ENCODE results near the gene ETV5. TPM values are rescaled to one million over a fixed set of nuclear protein-coding genes. Genes with fewer than 3 reads are reported as not detected.

Gene ETV5
- 40.9 and 43.4 TPM in 2 replicates for total RNA-seq
- 6.9 and 8.8 TPM in 2 replicates for polyA plus RNA-seq
- 10.6 and 12.8 TPM in 2 replicates for polyA plus RNA-seq (2011; cell fraction: cytosol; rRNA removed)
- 12.2 and 17.7 TPM in 2 replicates for polyA plus RNA-seq (2011; cell fraction: nucleus; rRNA removed)
- polyA plus RNA-seq (2012), result 25.6 and 35.6 TPM in 2 replicates
- 14.2 and 18.0 TPM in 2 replicates for polyA minus RNA-seq
- 2.9 TPM for polyA minus RNA-seq (2011; cell fraction: cytosol; rRNA and poly(A)+ RNA removed)
- polyA minus RNA-seq (2011; cell fraction: nucleus; rRNA and poly(A)+ RNA removed), result 12.3 and 18.7 TPM in 2 replicates
- percentile 78 among the genes with signal in this experiment for Bru-seq, nascent RNA
- percentile 64 among the genes with signal in this experiment for BruChase-seq, experiment 1, labeled RNA remaining after a 6-hour chase
- percentile 61 among the genes with signal in this experiment for BruChase-seq, experiment 2, labeled RNA remaining after a 2-hour chase
- long read RNA-seq, full-length matches to known transcripts, result 19 of 36 reads
- long read RNA-seq, partial matches to known transcripts, result 7 of 36 reads
- long read RNA-seq, other reads (novel, unspliced or antisense), result 10 of 36 reads

DNA sequence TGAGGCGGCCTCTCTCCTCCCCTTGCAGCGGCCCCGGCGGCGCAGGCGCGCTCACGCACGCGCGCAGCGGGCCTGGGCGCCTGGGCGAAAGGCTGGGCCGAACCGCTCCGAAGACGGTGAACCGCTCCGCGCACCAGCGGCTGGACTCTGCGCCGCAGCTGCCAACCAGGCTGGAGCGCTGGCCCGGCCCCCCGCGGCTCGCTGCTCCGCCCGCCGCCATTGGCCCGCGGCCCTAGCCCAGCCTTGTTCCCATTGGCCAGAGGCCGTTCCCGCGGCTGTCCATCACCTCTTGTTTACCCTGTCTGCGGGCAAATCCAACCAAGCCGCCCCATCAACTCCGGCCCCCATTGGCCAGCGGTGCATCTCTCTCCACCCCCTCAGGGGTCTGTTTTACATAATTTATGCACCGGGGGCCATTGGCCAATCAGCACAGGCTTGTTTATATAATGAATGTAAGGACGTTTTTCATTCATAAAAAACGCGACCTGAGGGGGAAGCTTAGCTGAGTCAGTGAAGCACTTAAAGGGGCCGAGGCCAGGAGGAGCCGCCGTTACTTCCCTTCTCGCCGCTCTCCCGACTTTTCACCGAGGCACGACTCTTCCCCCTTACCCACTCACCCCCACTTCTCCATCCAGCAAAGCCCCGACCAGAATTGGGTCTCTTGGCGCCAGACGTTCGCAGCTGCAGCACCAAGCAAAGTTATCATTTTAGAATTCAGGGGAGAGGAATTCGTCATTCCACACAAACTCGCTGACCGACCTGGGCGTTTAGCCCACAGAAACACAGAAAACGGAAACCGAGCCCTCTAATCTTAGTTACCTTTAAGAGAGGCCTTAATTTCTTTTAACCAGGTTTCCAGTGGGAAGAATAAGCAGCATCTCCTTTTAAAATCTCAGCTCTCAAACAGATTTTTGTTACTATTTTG, at the start of gene ETV5:
TSS of gene ETV5 (minus strand) at position 149 of the 925 bp plus-strand sequence. CDS start 3,221 bp downstream, outside the sequence.
- H3K4me1 ChIP-seq (ENCODE audit: control insufficient read depth, extremely low read depth, insufficient read depth, low read length), result peaks cover 18% of the 10 kb centered on the region
- H3K9ac ChIP-seq (replicated peaks; ENCODE audit: extremely low read depth, insufficient read depth, low read length), result peak within 1 kb of the TSS; percentile 91
- FAIRE-seq, result peak; percentile 96
- peak within 1 kb of the TSS; percentile 67 to 95 (median 87) for H3K4me3 ChIP-seq (replicated peaks in 1 of 3; ENCODE audit: insufficient read depth in 1 of 3, low read depth in 1 of 3, low read length in 3 of 3)
- H3K9me3 ChIP-seq (replicated peaks; ENCODE audit: control insufficient read depth, insufficient read depth, low read length), result no peaks in the 10 kb centered on the region
- peak within 1 kb of the TSS; percentile 98 for H2AFZ ChIP-seq (ENCODE audit: low read depth, low read length)
- BruUV-seq (replicated peaks), result TSS peak; percentile 91
- peaks cover 29% of the 10 kb centered on the region for H3K79me2 ChIP-seq (ENCODE audit: control insufficient read depth, insufficient read depth, low read length)
- ChIA-PET POLR2A (interaction anchor here (1.0 to 2.1 kb wide), 4 partner anchors 11 to 461 kb away, joined by 3 to 15 read pairs (median 6); partner anchors contain the start of genes DNAJB11 and TRA2B), CTCF (interaction anchor here (1.1 to 3.4 kb wide), 7 partner anchors 11 to 431 kb away, joined by 3 to 13 read pairs (median 5); no protein-coding TSS in a partner anchor)
- no peaks in the 10 kb centered on the region for H3K36me3 ChIP-seq (ENCODE audit: control insufficient read depth in 2 of 2, extremely low read depth in 1 of 2, insufficient read depth in 2 of 2, low read length in 2 of 2)
- no peaks in the 10 kb centered on the region for H4K20me1 ChIP-seq (replicated peaks; ENCODE audit: control insufficient read depth, extremely low read depth, insufficient read depth, low read length)
- H3K27me3 ChIP-seq (ENCODE audit: control insufficient read depth in 2 of 2, insufficient read depth in 2 of 2, low read length in 2 of 2), result peaks cover 11 to 13% of the 10 kb centered on the region in 2 experiments
- H3K27ac ChIP-seq (ENCODE audit: insufficient read depth, low read depth, low read length), result peak within 1 kb of the TSS; percentile 88
- dilution Hi-C loops (cut with MboI; ENCODE audit: extremely low pct_ligation_motif_present, low sequenced_read_pairs), result no loop called here
- TF ChIP-seq POLR2A (IDR thresholded peaks at IDR 0.05; ENCODE audit: low read depth, low read length), result peak; percentile 77
- no peak for TF ChIP-seq JUN (IDR thresholded peaks at IDR 0.05; ENCODE audit: borderline replicate concordance, insufficient read depth, insufficient read length, low read depth)
- peak; percentile 92 for TF ChIP-seq POLR2AphosphoS5 (IDR thresholded peaks at IDR 0.05; ENCODE audit: insufficient read depth, low read depth, low read length)
- no peak for TF ChIP-seq EZH2 (IDR thresholded peaks at IDR 0.05; ENCODE audit: borderline replicate concordance, low read depth, low read length, severe bottlenecking)
- TF ChIP-seq FOS (IDR thresholded peaks at IDR 0.05; ENCODE audit: borderline replicate concordance, insufficient read depth, low read length), result peak; percentile 68
- TF ChIP-seq, protein P1, sequence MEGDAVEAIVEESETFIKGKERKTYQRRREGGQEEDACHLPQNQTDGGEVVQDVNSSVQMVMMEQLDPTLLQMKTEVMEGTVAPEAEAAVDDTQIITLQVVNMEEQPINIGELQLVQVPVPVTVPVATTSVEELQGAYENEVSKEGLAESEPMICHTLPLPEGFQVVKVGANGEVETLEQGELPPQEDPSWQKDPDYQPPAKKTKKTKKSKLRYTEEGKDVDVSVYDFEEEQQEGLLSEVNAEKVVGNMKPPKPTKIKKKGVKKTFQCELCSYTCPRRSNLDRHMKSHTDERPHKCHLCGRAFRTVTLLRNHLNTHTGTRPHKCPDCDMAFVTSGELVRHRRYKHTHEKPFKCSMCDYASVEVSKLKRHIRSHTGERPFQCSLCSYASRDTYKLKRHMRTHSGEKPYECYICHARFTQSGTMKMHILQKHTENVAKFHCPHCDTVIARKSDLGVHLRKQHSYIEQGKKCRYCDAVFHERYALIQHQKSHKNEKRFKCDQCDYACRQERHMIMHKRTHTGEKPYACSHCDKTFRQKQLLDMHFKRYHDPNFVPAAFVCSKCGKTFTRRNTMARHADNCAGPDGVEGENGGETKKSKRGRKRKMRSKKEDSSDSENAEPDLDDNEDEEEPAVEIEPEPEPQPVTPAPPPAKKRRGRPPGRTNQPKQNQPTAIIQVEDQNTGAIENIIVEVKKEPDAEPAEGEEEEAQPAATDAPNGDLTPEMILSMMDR (IDR thresholded peaks at IDR 0.05; ENCODE audit: extremely low read depth in 1 of 2, insufficient read depth in 1 of 2, low read depth in 1 of 2, low read length in 2 of 2), result no peak
- TF ChIP-seq MYC (IDR thresholded peaks at IDR 0.05; ENCODE audit: low read depth, low read length), result no peak
- no peak for TF ChIP-seq GATA2 (IDR thresholded peaks at IDR 0.05; ENCODE audit: insufficient read depth, insufficient read length, low read depth, low read length)
- TF ChIP-seq, protein P2, sequence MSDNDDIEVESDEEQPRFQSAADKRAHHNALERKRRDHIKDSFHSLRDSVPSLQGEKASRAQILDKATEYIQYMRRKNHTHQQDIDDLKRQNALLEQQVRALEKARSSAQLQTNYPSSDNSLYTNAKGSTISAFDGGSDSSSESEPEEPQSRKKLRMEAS (IDR thresholded peaks at IDR 0.05; ENCODE audit: insufficient read depth, insufficient read length), result peak; percentile 8
- intact Hi-C loops (cut with micrococcal nuclease), result loop anchor here (1.0 to 10.0 kb wide), 12 partner anchors 12 to 1028 kb away; partner anchors contain the start of genes CRYGS, DNAJB11, EIF4A2 and RPL39L
- H3K9me1 ChIP-seq (replicated peaks; ENCODE audit: control insufficient read depth, extremely low read depth, insufficient read depth, low read length), result no peaks in the 10 kb centered on the region
- peak; percentile 100 for DNase-seq (ENCODE audit: low read depth, low spot score)
- H3K4me2 ChIP-seq (ENCODE audit: insufficient read depth, low read length), result peak within 1 kb of the TSS; percentile 89
